ENCODE measurements around the gene UBE2C.

Gene UBE2C

DNA sequence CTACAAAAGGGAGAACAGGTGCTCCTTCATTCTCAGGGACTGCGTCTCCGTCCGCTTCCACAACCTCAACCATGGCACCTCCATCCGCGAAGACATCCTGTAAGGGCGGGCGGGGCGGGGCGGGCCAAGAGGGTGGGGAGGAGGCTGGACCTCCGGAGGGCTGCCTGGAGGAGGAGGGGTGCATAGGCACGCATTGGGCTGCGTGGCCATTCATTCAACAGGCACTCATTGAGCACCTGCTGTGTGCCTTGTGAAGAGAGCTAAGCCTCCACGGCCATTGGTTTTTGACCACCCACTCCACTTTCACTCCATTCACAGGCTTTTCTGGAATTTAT lies 45.4 kb downstream of the UBE2C start:
- DNase-seq (ENCODE audit: low read depth in 1 of 2, low spot score in 1 of 2): peak in 1 of 2 donors; percentile 15

DNA sequence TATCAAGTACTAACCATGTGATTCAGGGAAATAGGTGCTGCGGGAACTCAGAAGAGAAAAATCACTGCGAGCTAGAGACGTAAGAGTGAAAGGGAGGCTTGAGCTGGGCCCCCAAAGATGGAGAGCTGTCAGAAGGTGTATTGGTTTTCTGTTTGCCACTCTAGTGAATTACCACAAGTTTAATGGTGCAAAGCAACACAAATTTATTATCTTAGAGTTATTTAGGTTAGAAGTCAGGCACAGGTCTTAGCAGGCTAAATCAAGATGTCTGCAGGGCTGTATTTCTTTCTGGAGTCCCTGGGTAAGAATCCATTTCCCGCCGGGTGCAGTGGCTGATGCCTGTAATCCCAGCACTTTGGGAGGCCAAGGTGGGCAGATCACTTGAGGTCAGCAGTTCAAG lies 47.5 kb downstream of the UBE2C start:
- no peak for DNase-seq (ENCODE audit: low read depth in 1 of 2, low spot score in 1 of 2)

- DNase-seq (ENCODE audit: low read depth in 1 of 2, low spot score in 1 of 2): no peak
Measured at GRCh38 chr20:45860560-45861220, 48.2 kb downstream of the UBE2C start.

DNA sequence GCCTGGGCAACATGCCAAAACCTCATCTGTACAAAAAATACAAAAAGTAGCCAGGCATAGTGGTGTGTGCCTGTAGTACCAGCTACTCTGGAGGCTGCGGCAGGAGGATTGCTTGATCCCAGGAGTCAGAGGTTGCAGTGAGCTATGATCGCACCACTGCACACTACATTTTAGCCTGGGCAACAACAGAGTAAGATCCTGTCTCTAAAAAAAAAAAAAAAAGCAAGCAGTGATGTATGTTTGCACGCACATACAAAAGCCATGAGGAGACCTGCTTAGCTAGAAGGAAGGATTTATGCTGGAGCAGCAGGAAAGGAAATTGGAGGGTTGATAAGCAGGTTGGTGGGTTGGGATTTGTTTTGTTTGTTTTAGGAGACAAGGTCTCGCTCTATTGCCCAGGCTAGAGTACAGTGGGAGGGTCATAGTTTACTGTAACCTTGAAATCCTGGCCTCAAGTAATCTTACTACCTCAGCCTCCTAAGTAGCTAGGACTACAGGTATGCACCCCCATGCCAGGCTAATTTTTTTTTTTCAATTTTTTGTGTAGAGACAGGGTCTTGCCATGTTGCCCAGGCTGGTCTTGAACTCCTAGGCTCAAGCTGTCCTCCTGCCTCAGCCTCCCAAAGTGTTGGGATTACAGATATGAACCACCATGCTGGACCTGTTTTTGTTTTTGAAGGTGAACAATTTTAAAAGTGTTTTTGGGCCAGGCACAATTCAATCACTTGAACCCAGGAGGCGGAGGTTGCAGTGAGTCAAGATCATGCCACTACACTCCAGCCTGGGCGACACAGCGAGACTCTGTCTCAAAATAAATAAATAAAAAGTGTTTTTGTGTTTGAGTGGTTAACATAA lies 49.0 kb downstream of the UBE2C start:
- no peak for DNase-seq (ENCODE audit: low read depth in 1 of 2, low spot score in 1 of 2)

GRCh38 chr20:45863543-45864470 lies 51.4 kb downstream of the UBE2C start:
- DNase-seq (ENCODE audit: low read depth in 1 of 2, low spot score in 1 of 2): no peak

- no peak for DNase-seq (ENCODE audit: low read depth in 1 of 2, low spot score in 1 of 2)
Measured at GRCh38 chr20:45866454-45866853, 54.0 kb downstream of the UBE2C start.
